Activated CD4-positive, alpha-beta T cell treated with anti-CD3 and anti-CD28 coated beads, Interleukin-2, amount 10 ng/mL, durations not matched to agents 7 days and 5 days (primary cell): Measurements from ENCODE around the gene CSF1R. TPM values are rescaled to one million over a fixed set of nuclear protein-coding genes. Genes with fewer than 3 reads are reported as not detected.

ENCODE experiments used
- CTCF ChIA-PET: fragments of 350-600 bp; sonication (Branson Sonifier 250); formaldehyde crosslinking; loops from one replicate; lab custom pipeline; 2021; ENCODE audit warnings: antibody characterized with exemption; lab: Charles Lee
- POLR2A ChIA-PET: fragments of 350-600 bp; sonication (Branson Sonifier 250); formaldehyde crosslinking; loops from one replicate; lab custom pipeline; 2021; ENCODE audit warnings: antibody characterized with exemption; lab: Charles Lee
- DNase-seq: peaks from one replicate; pipeline ENCODE4 v3.0.0-alpha.2; 2020
- H3K27ac Mint-ChIP-seq: one replicate; pipeline ENCODE4 v1.8.0; 2021; ENCODE audit warnings: mild to moderate bottlenecking, moderate library complexity, mixed read lengths
- H3K27me3 Mint-ChIP-seq: one replicate; pipeline ENCODE4 v1.8.0; 2021; ENCODE audit warnings: mixed read lengths
- H3K36me3 Mint-ChIP-seq: one replicate; pipeline ENCODE4 v1.8.0; 2021; ENCODE audit warnings: low read depth, mixed read lengths
- H3K4me1 Mint-ChIP-seq: one replicate; pipeline ENCODE4 v1.8.0; 2021; ENCODE audit warnings: mixed read lengths
- H3K4me3 Mint-ChIP-seq: one replicate; pipeline ENCODE4 v1.8.0; 2021; ENCODE audit warnings: mild to moderate bottlenecking, moderate library complexity, mixed read lengths
- H3K9me3 Mint-ChIP-seq: one replicate; pipeline ENCODE4 v1.8.0; 2021; ENCODE audit warnings: mixed read lengths
- total RNA-seq, 2 experiments: library from RNA; stranded (reverse); gene quantifications; one replicate each; pipeline ENCODE4 v1.2.3, GENCODE V29; 2021

Gene CSF1R
- total RNA-seq, 2 experiments from 2014 or later, result 0.08 to 0.15 TPM

- Mint-ChIP-seq H3K36me3 (no peaks in the 10 kb centered on the region), H3K4me3 (no peak overlapping the region), H3K27ac (no peak overlapping the region), H3K9me3 (no peaks in the 10 kb centered on the region), H3K4me1 (peaks cover 23% of the 10 kb centered on the region), H3K27me3 (no peaks in the 10 kb centered on the region)
- no peak for DNase-seq
- ChIA-PET CTCF (interaction anchor here (1.0 kb wide), 1 partner anchor 41 kb away, joined by 3 read pairs; no protein-coding TSS in a partner anchor), POLR2A (no interaction called here)
These were observed 15.5 kb downstream of the CSF1R start for GRCh38 chr5:150070821-150071220.

DNA sequence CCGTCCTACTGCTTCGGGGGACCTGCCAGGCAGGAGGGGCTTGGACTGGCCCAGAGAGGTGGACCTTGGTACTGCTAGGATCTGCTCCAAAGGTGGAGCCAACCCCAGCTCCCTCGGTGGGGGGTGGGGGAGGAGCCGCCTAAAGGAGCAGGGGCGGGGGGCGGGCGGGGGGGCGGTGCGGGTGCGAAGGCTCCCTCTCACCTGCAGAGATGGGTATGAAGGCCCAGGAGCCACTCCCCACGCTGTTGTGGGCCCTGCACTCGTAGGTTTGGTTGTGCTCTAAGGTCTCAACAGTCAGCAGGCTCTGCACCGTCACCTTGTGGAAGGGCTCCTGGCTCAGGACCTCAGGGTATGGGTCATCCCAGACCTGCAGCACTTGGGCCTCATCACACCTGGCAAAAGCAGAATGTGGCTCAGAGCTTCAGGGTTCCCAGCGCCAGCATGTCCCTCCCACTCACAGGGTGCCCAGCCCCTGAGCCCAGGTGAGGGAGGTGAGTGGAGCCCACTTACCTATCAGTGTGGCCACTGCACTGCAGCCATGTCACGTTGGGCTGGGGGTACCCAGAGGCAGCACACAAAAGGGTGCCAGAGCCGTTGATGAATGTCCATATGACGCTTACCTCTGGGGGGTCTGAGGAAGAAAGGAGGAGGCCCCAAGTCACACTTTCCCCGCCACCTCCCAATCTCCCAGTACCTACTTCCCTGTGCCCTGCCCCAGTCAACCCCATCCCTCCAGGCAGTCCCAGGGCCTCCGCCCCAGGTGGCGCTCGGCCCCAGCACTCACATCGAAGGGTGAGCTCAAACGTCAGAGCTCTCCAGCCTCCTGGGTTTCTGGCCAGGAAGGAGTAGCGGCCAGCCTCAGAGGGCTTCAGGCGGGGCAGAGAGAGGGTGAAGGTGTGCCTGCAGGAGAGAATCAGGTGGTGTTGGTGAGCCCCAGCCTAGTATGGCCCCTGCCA is 16.4 kb downstream of the CSF1R start:
- no peak overlapping the region for H3K4me3 Mint-ChIP-seq
- ChIA-PET POLR2A (no interaction called here), CTCF (interaction anchor here (0.8 to 1.4 kb wide), 3 partner anchors 8 to 40 kb away, joined by 3 to 4 read pairs (median 3); no protein-coding TSS in a partner anchor)
- no peaks in the 10 kb centered on the region for H3K36me3 Mint-ChIP-seq
- peaks cover 23% of the 10 kb centered on the region for H3K4me1 Mint-ChIP-seq
- no peak for DNase-seq
- H3K27ac Mint-ChIP-seq, result no peak overlapping the region
- no peaks in the 10 kb centered on the region for H3K27me3 Mint-ChIP-seq
- H3K9me3 Mint-ChIP-seq, result no peaks in the 10 kb centered on the region

DNA sequence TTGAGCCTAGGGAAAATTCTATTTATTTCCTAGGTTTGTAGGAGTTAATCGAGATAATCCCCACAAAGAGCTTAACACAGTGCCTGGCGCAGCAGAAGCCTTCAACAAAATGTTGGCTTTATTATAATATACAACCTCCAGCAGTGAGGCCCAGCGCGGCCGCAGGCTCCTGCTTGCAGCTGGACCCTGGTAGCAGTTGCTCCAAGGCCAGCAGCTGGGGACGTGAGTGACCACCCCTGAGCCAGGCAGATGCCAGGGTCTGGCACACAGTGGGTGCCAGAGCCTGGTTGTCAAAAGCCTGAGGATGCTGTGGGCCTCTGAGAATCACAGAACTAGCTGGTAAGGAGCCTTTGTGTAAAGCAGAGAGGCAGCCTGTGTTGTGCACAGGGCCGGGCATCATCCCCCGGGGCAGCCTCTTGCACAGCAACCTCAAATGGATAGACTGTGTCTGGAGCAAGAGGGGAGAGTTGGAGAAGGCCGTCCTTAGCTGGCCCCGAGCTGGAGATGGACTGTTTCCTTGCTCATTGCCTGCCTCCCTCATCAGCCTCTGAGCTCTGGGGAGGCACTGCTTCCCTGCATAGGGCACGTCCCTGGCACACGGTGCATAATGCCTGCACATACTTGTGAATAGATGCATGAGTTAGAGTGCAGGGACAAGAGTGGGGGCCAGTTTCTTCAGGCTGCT is 17.3 kb downstream of the CSF1R start:
- H3K4me1 Mint-ChIP-seq, result peaks cover 23% of the 10 kb centered on the region
- peaks cover 1% of the 10 kb centered on the region for H3K27me3 Mint-ChIP-seq
- no peaks in the 10 kb centered on the region for H3K9me3 Mint-ChIP-seq
- ChIA-PET POLR2A (no interaction called here), CTCF (interaction anchor here (0.6 to 1.5 kb wide), 4 partner anchors 9 to 217 kb away, joined by 3 to 5 read pairs (median 4); no protein-coding TSS in a partner anchor)
- no peaks in the 10 kb centered on the region for H3K36me3 Mint-ChIP-seq
- H3K4me3 Mint-ChIP-seq, result no peak overlapping the region
- no peak overlapping the region for H3K27ac Mint-ChIP-seq
- DNase-seq, result no peak

DNA sequence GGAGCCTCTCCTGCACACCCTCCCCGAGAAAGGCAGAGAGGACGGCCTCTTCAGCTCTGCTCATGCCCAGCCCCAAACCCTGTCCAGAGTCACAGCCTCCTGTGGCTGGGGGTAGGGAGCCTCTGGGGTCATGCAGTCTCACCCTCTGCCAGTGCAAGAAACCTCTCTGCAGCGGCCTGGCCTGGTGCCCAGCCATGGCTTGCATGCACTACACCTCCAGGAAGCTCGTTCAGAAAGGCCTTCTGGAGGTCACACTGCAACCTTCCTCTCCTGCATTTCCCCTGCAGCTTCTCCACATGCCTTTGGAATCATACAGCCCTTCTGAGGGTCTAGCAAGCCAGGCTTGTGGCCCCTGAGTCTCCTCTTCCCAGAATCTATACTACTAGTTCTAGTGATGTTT is 17.9 kb downstream of the CSF1R start:
- POLR2A ChIA-PET, result no interaction called here
- Mint-ChIP-seq H3K36me3 (no peaks in the 10 kb centered on the region), H3K4me3 (no peak overlapping the region), H3K9me3 (no peaks in the 10 kb centered on the region), H3K4me1 (peaks cover 23% of the 10 kb centered on the region), H3K27me3 (peaks cover 3% of the 10 kb centered on the region), H3K27ac (no peak overlapping the region)
- DNase-seq, result no peak
- CTCF ChIA-PET, result interaction anchor here (1.4 to 1.5 kb wide), 2 partner anchors 11 to 13 kb away, joined by 4 read pairs; no protein-coding TSS in a partner anchor

- ChIA-PET CTCF (interaction anchor here (0.6 to 1.5 kb wide), 3 partner anchors 11 to 550 kb away, joined by 3 to 4 read pairs (median 4); no protein-coding TSS in a partner anchor), POLR2A (no interaction called here)
- H3K27me3 Mint-ChIP-seq, result peaks cover 3% of the 10 kb centered on the region
- DNase-seq, result no peak
- H3K4me3 Mint-ChIP-seq, result no peak overlapping the region
- no peak overlapping the region for H3K27ac Mint-ChIP-seq
- H3K4me1 Mint-ChIP-seq, result peaks cover 23% of the 10 kb centered on the region
- H3K36me3 Mint-ChIP-seq, result no peaks in the 10 kb centered on the region
- H3K9me3 Mint-ChIP-seq, result no peaks in the 10 kb centered on the region
These were observed 18.3 kb downstream of the CSF1R start for GRCh38 chr5:150068071-150068470.

GRCh38 chr5:150067405-150067960 is 18.9 kb downstream of the CSF1R start:
- peak overlapping the region; percentile 68 for H3K27ac Mint-ChIP-seq
- H3K36me3 Mint-ChIP-seq, result no peaks in the 10 kb centered on the region
- no peak for DNase-seq
- no peaks in the 10 kb centered on the region for H3K9me3 Mint-ChIP-seq
- H3K4me1 Mint-ChIP-seq, result peaks cover 23% of the 10 kb centered on the region
- peaks cover 3% of the 10 kb centered on the region for H3K27me3 Mint-ChIP-seq
- H3K4me3 Mint-ChIP-seq, result no peak overlapping the region
- CTCF ChIA-PET, result interaction anchor here (0.6 to 1.5 kb wide), 3 partner anchors 14 to 549 kb away, joined by 3 to 4 read pairs (median 4); no protein-coding TSS in a partner anchor
- POLR2A ChIA-PET, result no interaction called here

GRCh38 chr5:150066901-150067396 is 19.4 kb downstream of the CSF1R start:
- peak overlapping the region; percentile 68 for H3K27ac Mint-ChIP-seq
- no peak for DNase-seq
- H3K36me3 Mint-ChIP-seq, result no peaks in the 10 kb centered on the region
- peaks cover 3% of the 10 kb centered on the region for H3K27me3 Mint-ChIP-seq
- POLR2A ChIA-PET, result no interaction called here
- no peaks in the 10 kb centered on the region for H3K9me3 Mint-ChIP-seq
- H3K4me3 Mint-ChIP-seq, result no peak overlapping the region
- H3K4me1 Mint-ChIP-seq, result peaks cover 23% of the 10 kb centered on the region
- CTCF ChIA-PET, result interaction anchor here (0.7 to 2.0 kb wide), 3 partner anchors 16 to 25 kb away, joined by 3 to 7 read pairs (median 4); partner anchors contain the start of gene CSF1R

- ChIA-PET CTCF (interaction anchor here (0.7 to 2.9 kb wide), 4 partner anchors 13 to 24 kb away, joined by 3 to 17 read pairs (median 6); partner anchors contain the start of gene CSF1R), POLR2A (no interaction called here)
- Mint-ChIP-seq H3K4me3 (no peak overlapping the region), H3K9me3 (no peaks in the 10 kb centered on the region), H3K27ac (no peak overlapping the region), H3K36me3 (no peaks in the 10 kb centered on the region), H3K27me3 (peaks cover 3% of the 10 kb centered on the region), H3K4me1 (peaks cover 23% of the 10 kb centered on the region)
- DNase-seq, result no peak
These were observed 19.9 kb downstream of the CSF1R start for GRCh38 chr5:150066436-150066835.

DNA sequence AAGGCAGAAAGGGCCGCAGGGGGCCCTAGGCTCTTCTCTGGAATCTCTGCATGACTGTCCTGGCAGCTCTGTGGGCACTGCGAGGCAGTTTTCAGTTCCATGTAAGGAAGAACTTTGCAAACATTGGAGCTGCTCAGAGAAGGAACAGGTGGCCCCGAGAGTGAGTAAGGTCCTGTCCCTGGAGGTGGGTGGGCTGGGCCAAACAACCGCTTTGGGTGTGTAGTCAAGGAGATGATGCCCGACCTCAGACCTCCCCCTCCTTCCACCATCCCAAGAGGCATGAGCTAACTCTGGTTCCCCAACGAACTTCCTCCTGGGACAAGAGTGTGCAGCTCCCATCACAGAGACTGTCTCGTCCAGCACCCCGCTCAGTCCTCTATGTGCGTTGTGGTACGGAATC is 20.5 kb downstream of the CSF1R start:
- Mint-ChIP-seq H3K36me3 (no peaks in the 10 kb centered on the region), H3K4me3 (no peak overlapping the region), H3K9me3 (no peaks in the 10 kb centered on the region), H3K4me1 (peaks cover 23% of the 10 kb centered on the region), H3K27me3 (peaks cover 3% of the 10 kb centered on the region), H3K27ac (no peak overlapping the region)
- POLR2A ChIA-PET, result no interaction called here
- CTCF ChIA-PET, result interaction anchor here (1.4 to 2.9 kb wide), 3 partner anchors 12 to 21 kb away, joined by 3 to 17 read pairs (median 7); partner anchors contain the start of gene CSF1R
- no peak for DNase-seq

- POLR2A ChIA-PET, result no interaction called here
- Mint-ChIP-seq H3K4me1 (peaks cover 23% of the 10 kb centered on the region), H3K27ac (no peak overlapping the region), H3K36me3 (no peaks in the 10 kb centered on the region), H3K4me3 (no peak overlapping the region), H3K9me3 (no peaks in the 10 kb centered on the region), H3K27me3 (peaks cover 3% of the 10 kb centered on the region)
- CTCF ChIA-PET, result interaction anchor here (2.0 to 2.9 kb wide), 3 partner anchors 12 to 17 kb away, joined by 7 to 17 read pairs (median 7); no protein-coding TSS in a partner anchor
- DNase-seq, result no peak
These were observed 21.0 kb downstream of the CSF1R start for GRCh38 chr5:150065346-150065745.

- Mint-ChIP-seq H3K27me3 (peaks cover 3% of the 10 kb centered on the region), H3K4me1 (peaks cover 23% of the 10 kb centered on the region), H3K9me3 (no peaks in the 10 kb centered on the region), H3K4me3 (no peak overlapping the region), H3K27ac (no peak overlapping the region), H3K36me3 (no peaks in the 10 kb centered on the region)
- no peak for DNase-seq
- POLR2A ChIA-PET, result no interaction called here
- CTCF ChIA-PET, result interaction anchor here (1.2 to 2.9 kb wide), 5 partner anchors 9 to 21 kb away, joined by 3 to 17 read pairs (median 6); no protein-coding TSS in a partner anchor
These were observed 21.6 kb downstream of the CSF1R start for GRCh38 chr5:150064681-150065220.

GRCh38 chr5:150063638-150064037 is 22.7 kb downstream of the CSF1R start:
- Mint-ChIP-seq H3K4me3 (no peak overlapping the region), H3K9me3 (no peaks in the 10 kb centered on the region), H3K27ac (no peak overlapping the region), H3K36me3 (no peaks in the 10 kb centered on the region), H3K4me1 (peaks cover 25% of the 10 kb centered on the region), H3K27me3 (peaks cover 3% of the 10 kb centered on the region)
- ChIA-PET POLR2A (no interaction called here), CTCF (interaction anchor here (1.0 to 2.9 kb wide), 6 partner anchors 10 to 48 kb away, joined by 3 to 17 read pairs (median 5); no protein-coding TSS in a partner anchor)
- no peak for DNase-seq
